Mesothelial cell of epicardium (in vitro differentiated cells): ENCODE measurements around the gene LCE2C. TPM values are rescaled to one million over a fixed set of nuclear protein-coding genes. Genes with fewer than 3 reads are reported as not detected.
"Not testable (repeated sequence)": the region's sequence is repeated elsewhere in the genome, so short reads cannot be mapped to it uniquely, and the experiment has no call there.

Source experiments
- DNase-seq, 2 experiments: peaks; one replicate each; pipeline ENCODE4 v3.0.0; 2021; ENCODE audit warnings: low spot score in 2 of 2; ENCODE audit not compliant: unreplicated experiment in 2 of 2
- H3K27ac Mint-ChIP-seq: 2 replicates; pipeline ENCODE4 v1.8.0; 2021; ENCODE audit warnings: mixed read lengths
- H3K27me3 Mint-ChIP-seq: 2 replicates; pipeline ENCODE4 v1.8.0; 2021; ENCODE audit warnings: low read depth, mixed read lengths
- H3K36me3 Mint-ChIP-seq: 2 replicates; pipeline ENCODE4 v1.8.0; 2021; ENCODE audit warnings: mixed read lengths
- H3K4me1 Mint-ChIP-seq: 2 replicates; pipeline ENCODE4 v1.8.0; 2021; ENCODE audit warnings: mixed read lengths
- H3K4me3 Mint-ChIP-seq: 2 replicates; pipeline ENCODE4 v1.8.0; 2021; ENCODE audit warnings: mild to moderate bottlenecking, moderate library complexity, mixed read lengths
- H3K9me3 Mint-ChIP-seq: 2 replicates; pipeline ENCODE4 v1.8.0; 2021; ENCODE audit warnings: mixed read lengths
- total RNA-seq: library from RNA; stranded (reverse); gene quantifications from 3 replicates; pipeline ENCODE4 v1.2.1, GENCODE V29; 2021
- TF ChIP-seq, protein P1 (sequence below): fragments of 200-600 bp; sonication (generic); IDR thresholded peaks from one replicate; pipeline ENCODE4 v1.5.0; 2021; ENCODE audit warnings: antibody characterized with exemption; ENCODE audit not compliant: unreplicated experiment

The LCE2C gene, protein sequence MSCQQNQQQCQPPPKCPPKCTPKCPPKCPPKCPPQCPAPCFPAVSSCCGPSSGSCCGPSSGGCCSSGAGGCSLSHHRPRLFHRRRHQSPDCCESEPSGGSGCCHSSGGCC
- not detected in 3 replicates for total RNA-seq

DNA sequence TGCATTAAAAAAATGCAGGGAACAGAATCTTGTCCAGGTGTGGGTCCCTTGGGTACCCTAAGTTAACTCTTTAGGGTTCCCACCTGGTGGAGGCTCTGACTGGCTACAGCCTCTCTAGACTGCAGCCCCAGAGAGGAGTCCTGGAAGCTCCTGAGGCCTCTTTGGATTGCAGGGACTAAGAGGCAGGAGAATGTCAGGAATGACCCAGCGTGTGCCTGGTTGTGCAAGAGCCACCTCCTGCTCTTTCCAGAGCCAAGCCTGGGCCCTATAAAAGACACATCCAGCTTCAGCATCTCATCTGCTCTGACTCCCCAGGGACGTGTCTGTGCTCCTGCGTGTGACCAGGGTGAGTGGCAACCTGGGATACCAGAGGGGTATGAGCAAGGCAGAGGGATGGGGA lies at the start of gene LCE2C:
Gene LCE2C (plus strand): TSS at position 297 of the 400 bp plus-strand sequence. CDS start 737 bp downstream, outside the sequence.
- peaks cover 82% of the 10 kb centered on the region for H3K9me3 Mint-ChIP-seq
- H3K27ac Mint-ChIP-seq, H3K36me3 Mint-ChIP-seq: not testable (repeated sequence)

DNA sequence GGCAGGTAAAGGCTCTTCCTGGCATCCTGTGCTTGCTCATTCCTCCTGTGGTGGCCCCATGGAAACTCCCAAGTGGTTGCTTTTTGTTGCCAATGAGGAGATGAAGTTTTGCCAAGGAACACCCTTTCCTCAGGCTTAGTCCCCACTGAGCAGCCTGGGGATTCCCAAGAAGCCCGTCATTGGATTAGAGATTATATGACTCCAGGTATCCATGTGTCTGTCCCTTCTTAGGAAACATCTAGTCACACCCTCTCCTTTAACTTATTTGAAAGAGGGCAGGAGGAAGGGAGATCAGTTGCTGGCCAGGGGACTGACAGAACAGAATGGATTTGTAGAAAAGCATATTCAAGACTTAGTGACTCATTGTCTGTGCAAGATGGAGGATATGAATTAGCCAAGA lies 48.3 kb upstream of the LCE2C start:
- H3K27me3 Mint-ChIP-seq, result no peaks in the 10 kb centered on the region
- DNase-seq, result no peak
- H3K9me3 Mint-ChIP-seq, result peaks cover 65% of the 10 kb centered on the region
- no peaks in the 10 kb centered on the region for H3K4me1 Mint-ChIP-seq
- TF ChIP-seq, protein P1, sequence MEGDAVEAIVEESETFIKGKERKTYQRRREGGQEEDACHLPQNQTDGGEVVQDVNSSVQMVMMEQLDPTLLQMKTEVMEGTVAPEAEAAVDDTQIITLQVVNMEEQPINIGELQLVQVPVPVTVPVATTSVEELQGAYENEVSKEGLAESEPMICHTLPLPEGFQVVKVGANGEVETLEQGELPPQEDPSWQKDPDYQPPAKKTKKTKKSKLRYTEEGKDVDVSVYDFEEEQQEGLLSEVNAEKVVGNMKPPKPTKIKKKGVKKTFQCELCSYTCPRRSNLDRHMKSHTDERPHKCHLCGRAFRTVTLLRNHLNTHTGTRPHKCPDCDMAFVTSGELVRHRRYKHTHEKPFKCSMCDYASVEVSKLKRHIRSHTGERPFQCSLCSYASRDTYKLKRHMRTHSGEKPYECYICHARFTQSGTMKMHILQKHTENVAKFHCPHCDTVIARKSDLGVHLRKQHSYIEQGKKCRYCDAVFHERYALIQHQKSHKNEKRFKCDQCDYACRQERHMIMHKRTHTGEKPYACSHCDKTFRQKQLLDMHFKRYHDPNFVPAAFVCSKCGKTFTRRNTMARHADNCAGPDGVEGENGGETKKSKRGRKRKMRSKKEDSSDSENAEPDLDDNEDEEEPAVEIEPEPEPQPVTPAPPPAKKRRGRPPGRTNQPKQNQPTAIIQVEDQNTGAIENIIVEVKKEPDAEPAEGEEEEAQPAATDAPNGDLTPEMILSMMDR, result no peak
- H3K4me3 Mint-ChIP-seq, result no peak overlapping the region
- peaks cover 6% of the 10 kb centered on the region for H3K36me3 Mint-ChIP-seq
- no peak overlapping the region for H3K27ac Mint-ChIP-seq

More for the DNA sequence above, at the start of gene LCE2C:
- not testable (repeated sequence) for H3K4me1 Mint-ChIP-seq, H3K27me3 Mint-ChIP-seq, DNase-seq, H3K4me3 Mint-ChIP-seq

DNA sequence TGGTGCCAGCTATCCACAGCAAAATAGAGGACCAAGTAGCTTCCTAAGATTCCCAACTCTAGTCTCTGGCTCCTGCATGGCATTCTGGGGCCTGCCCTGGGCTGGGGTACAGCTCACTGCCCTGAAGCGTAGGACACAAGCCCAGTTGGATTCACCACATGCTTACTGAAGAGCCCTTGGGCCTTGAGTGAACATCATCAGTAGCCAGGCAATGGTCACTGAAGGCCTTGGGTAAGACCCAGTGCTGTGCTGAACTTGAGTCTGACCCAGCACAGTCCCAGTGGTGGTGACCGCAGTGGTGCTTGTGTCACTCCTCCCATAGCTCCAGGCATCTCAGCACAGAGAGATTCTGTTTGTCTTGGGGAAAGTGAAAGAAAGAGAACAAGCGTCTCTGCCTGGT lies 44.5 kb upstream of the LCE2C start:
- Mint-ChIP-seq H3K4me1 (no peaks in the 10 kb centered on the region), H3K27me3 (no peaks in the 10 kb centered on the region), H3K27ac (no peak overlapping the region), H3K4me3 (no peak overlapping the region), H3K36me3 (peaks cover 1% of the 10 kb centered on the region), H3K9me3 (peaks cover 78% of the 10 kb centered on the region)
- DNase-seq, result no peak
- TF ChIP-seq, protein P1, result no peak

DNA sequence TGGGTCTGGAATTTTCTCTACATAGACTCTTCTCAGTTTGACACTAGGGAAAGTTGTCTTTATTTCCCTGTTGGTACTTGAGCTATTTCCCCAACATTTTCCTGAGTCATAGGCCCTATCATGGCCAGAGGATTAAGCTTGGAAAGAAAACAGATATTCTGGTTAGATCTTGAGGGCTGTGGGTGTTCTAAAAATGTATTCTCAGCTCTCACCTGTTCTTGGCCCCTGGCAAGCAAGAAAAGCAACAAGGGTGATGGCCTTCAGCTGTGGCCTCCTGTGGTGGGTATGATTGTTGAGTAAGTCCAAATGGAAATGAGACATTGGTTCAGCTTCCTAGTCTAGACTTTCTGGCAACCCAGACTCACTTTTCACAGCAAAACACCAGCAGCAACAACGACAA lies 34.7 kb upstream of the LCE2C start:
- Mint-ChIP-seq H3K4me1 (no peaks in the 10 kb centered on the region), H3K27me3 (no peaks in the 10 kb centered on the region), H3K36me3 (no peaks in the 10 kb centered on the region), H3K27ac (no peak overlapping the region), H3K4me3 (no peak overlapping the region), H3K9me3 (peaks cover 77% of the 10 kb centered on the region)
- no peak for DNase-seq
- TF ChIP-seq, protein P1, result no peak

DNA sequence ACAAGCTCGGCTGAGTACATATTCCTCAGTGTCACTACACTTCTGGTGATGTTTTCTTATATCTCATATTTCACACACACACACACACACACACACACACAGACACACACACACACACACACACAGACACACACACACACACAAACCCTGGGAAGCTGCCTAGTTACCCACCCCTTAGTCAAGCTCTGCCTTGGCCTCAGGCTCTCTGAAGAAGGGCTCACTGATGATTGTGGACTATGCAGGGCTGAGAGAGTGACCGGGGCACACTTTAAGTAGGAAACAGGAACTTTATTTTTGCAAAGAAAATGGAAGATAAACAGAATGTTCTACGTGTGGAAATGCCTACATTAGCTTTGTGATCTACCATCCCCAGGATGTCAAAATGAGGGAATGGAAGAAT lies 31.1 kb upstream of the LCE2C start:
- H3K9me3 Mint-ChIP-seq, result peaks cover 63% of the 10 kb centered on the region
- no peak overlapping the region for H3K27ac Mint-ChIP-seq
- H3K4me1 Mint-ChIP-seq, result no peaks in the 10 kb centered on the region
- no peak for DNase-seq
- H3K36me3 Mint-ChIP-seq, result no peaks in the 10 kb centered on the region
- H3K4me3 Mint-ChIP-seq, result no peak overlapping the region
- TF ChIP-seq, protein P1, result no peak
- H3K27me3 Mint-ChIP-seq, result no peaks in the 10 kb centered on the region

DNA sequence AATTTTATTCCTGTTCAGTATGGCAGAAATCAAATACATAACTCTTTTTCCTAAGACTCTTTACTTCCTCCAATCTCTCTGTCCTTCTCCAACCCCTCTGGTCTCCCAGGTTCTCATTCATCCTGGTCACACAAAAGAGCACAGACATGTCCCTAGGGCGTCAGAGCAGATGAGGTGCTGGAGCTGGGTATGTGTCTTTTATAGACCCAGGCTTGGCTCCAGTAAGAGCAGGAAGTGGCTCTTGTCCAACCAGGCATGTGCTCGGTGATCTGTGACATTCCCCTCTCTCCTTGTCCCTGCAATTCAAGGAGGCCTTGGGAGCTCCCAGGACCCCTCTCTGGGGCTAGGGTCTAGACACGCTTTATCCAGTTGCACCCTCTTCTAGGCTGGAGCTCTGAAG lies 29.9 kb upstream of the LCE2C start:
- Mint-ChIP-seq H3K4me1 (no peaks in the 10 kb centered on the region), H3K27me3 (no peaks in the 10 kb centered on the region), H3K9me3 (peaks cover 65% of the 10 kb centered on the region), H3K4me3 (no peak overlapping the region), H3K27ac (no peak overlapping the region), H3K36me3 (no peaks in the 10 kb centered on the region)
- no peak for DNase-seq
- TF ChIP-seq, protein P1, result no peak
